Activated CD8-positive, alpha-beta T cell treated with anti-CD3 and anti-CD28 coated beads for 36 hours (primary cell): Measurements from ENCODE around the gene FUCA2. TPM values are rescaled to one million over a fixed set of nuclear protein-coding genes. Genes with fewer than 3 reads are reported as not detected.
A peak's percentile ranks its signal among the peaks of the same experiment; 100 is the strongest.

ENCODE experiments used
- ATAC-seq: fragments of 200-7000 bp; cut with Tn5 transposase; one replicate; pipeline ENCODE4 v1.10.0; 2021; ENCODE audit warnings: mild to moderate bottlenecking, moderate library complexity
- CTCF ChIA-PET: fragments of 350-600 bp; sonication (Branson Sonifier 250); formaldehyde crosslinking; loops from one replicate; lab custom pipeline; 2021; ENCODE audit warnings: antibody characterized with exemption; lab: Charles Lee
- POLR2A ChIA-PET: fragments of 350-600 bp; sonication (Branson Sonifier 250); formaldehyde crosslinking; loops from one replicate; lab custom pipeline; 2021; ENCODE audit warnings: antibody characterized with exemption; lab: Charles Lee
- DNase-seq: peaks from one replicate; pipeline ENCODE4 v3.0.0-alpha.2; 2020
- H3K27ac Mint-ChIP-seq: one replicate; pipeline ENCODE4 v1.8.0; 2021; ENCODE audit warnings: mild to moderate bottlenecking, mixed read lengths
- H3K27me3 Mint-ChIP-seq: one replicate; pipeline ENCODE4 v1.8.0; 2021; ENCODE audit warnings: mixed read lengths
- H3K36me3 Mint-ChIP-seq: one replicate; pipeline ENCODE4 v1.8.0; 2021; ENCODE audit warnings: low read depth, mixed read lengths
- H3K4me1 Mint-ChIP-seq: one replicate; pipeline ENCODE4 v1.8.0; 2021; ENCODE audit warnings: low read depth, mixed read lengths
- H3K4me3 Mint-ChIP-seq: one replicate; pipeline ENCODE4 v1.8.0; 2021; ENCODE audit warnings: mild to moderate bottlenecking, moderate library complexity, mixed read lengths
- H3K9me3 Mint-ChIP-seq: one replicate; pipeline ENCODE4 v1.8.0; 2021; ENCODE audit warnings: mixed read lengths
- CTCF ChIP-seq: fragments of 200-600 bp; IDR thresholded peaks from one replicate; pipeline ENCODE4 v1.8.0; 2022; ENCODE audit warnings: antibody characterized with exemption, mild to moderate bottlenecking
- intact Hi-C: fragments of 100-400 bp; cut with micrococcal nuclease; formaldehyde crosslinking; loops from one replicate; pipeline ENCODE4 v1.10.0; 2022
- total RNA-seq, 2 experiments: library from RNA; stranded (reverse); gene quantifications; one replicate each; pipeline ENCODE4 v1.2.3, GENCODE V29; 2021

The FUCA2 gene
- 1 to 10 TPM; 6.6 to 8.5 TPM for total RNA-seq

GRCh38 chr6:143510991-143511891 lies at the start of gene FUCA2:
Gene FUCA2 (minus strand): TSS chr6:143511720. CDS start chr6:143511634, 86 bp downstream.
- Mint-ChIP-seq H3K4me3 (peak within 1 kb of the TSS; percentile 85), H3K9me3 (no peaks in the 10 kb centered on the region), H3K27me3 (no peaks in the 10 kb centered on the region), H3K4me1 (peaks cover 20% of the 10 kb centered on the region), H3K27ac (peak within 1 kb of the TSS; percentile 94), H3K36me3 (peaks cover 17% of the 10 kb centered on the region)
- intact Hi-C loops = no loop called here
- DNase-seq (peak; percentile 73), ATAC-seq (peak; percentile 79)
- POLR2A ChIA-PET = interaction anchor here (1.0 to 2.0 kb wide), 7 partner anchors 8 to 68 kb away, joined by 3 to 10 read pairs (median 4); partner anchors contain the start of genes ADAT2 and PEX3
- TF ChIP-seq CTCF = no peak
- CTCF ChIA-PET = interaction anchor here (0.9 to 3.6 kb wide), 5 partner anchors 9 to 503 kb away, joined by 4 to 18 read pairs (median 9); no protein-coding TSS in a partner anchor

- TF ChIP-seq CTCF = no peak
- Mint-ChIP-seq H3K36me3 (no peaks in the 10 kb centered on the region), H3K27ac (peak overlapping the region; percentile 21), H3K4me1 (peaks cover 16% of the 10 kb centered on the region), H3K27me3 (no peaks in the 10 kb centered on the region), H3K4me3 (no peak overlapping the region), H3K9me3 (no peaks in the 10 kb centered on the region)
- CTCF ChIA-PET = interaction anchor here (1.3 to 1.9 kb wide), 3 partner anchors 14 to 22 kb away, joined by 3 to 8 read pairs (median 5); no protein-coding TSS in a partner anchor
- ATAC-seq (peak; percentile 81), DNase-seq (peak; percentile 56)
- intact Hi-C loops = no loop called here
- POLR2A ChIA-PET = interaction anchor here (1.4 kb wide), 1 partner anchor 11 kb away, joined by 3 read pairs; no protein-coding TSS in a partner anchor
Observed at GRCh38 chr6:143561105-143561704, 49.7 kb upstream of the FUCA2 start.

GRCh38 chr6:143559051-143559660 lies 47.6 kb upstream of the FUCA2 start:
- no peak for TF ChIP-seq CTCF
- ChIA-PET CTCF (interaction anchor here (1.2 kb wide), 1 partner anchor 16 kb away, joined by 5 read pairs; no protein-coding TSS in a partner anchor), POLR2A (interaction anchor here (1.2 kb wide), 1 partner anchor 9 kb away, joined by 3 read pairs; no protein-coding TSS in a partner anchor)
- no peak overlapping the region for H3K27ac Mint-ChIP-seq
- peaks cover 36% of the 10 kb centered on the region for H3K4me1 Mint-ChIP-seq
- DNase-seq = no peak
- no peaks in the 10 kb centered on the region for H3K27me3 Mint-ChIP-seq
- H3K4me3 Mint-ChIP-seq = no peak overlapping the region
- H3K9me3 Mint-ChIP-seq = no peaks in the 10 kb centered on the region
- intact Hi-C loops = no loop called here
- no peaks in the 10 kb centered on the region for H3K36me3 Mint-ChIP-seq
- no peak for ATAC-seq

- H3K4me1 Mint-ChIP-seq = peaks cover 53% of the 10 kb centered on the region
- ChIA-PET POLR2A (no interaction called here), CTCF (interaction anchor here (0.7 to 1.0 kb wide), 3 partner anchors 12 to 383 kb away, joined by 3 to 4 read pairs (median 4); no protein-coding TSS in a partner anchor)
- peak overlapping the region; percentile 9 for H3K27ac Mint-ChIP-seq
- intact Hi-C loops = no loop called here
- no peaks in the 10 kb centered on the region for H3K27me3 Mint-ChIP-seq
- no peaks in the 10 kb centered on the region for H3K9me3 Mint-ChIP-seq
- no peak overlapping the region for H3K4me3 Mint-ChIP-seq
- DNase-seq (no peak), ATAC-seq (peak; percentile 12)
- TF ChIP-seq CTCF = no peak
- no peaks in the 10 kb centered on the region for H3K36me3 Mint-ChIP-seq
Observed at GRCh38 chr6:143556529-143556928, 45.0 kb upstream of the FUCA2 start.
